ENCODE measurements around the gene P2RX6. TPM values are rescaled to one million over a fixed set of nuclear protein-coding genes. Genes with fewer than 3 reads are reported as not detected.
A peak's percentile ranks its signal among the peaks of the same experiment; 100 is the strongest.

P2RX6 gene
- total and polyA plus RNA-seq, 9 of the 15 experiments (the other 6 are each of a cell fraction or from before 2014, with no cell fraction given), result 0.01 to 3.9 (median 1.5) TPM; not detected in 1

GRCh38 chr22:21014726-21015465 is at the start of gene P2RX6 (continued):
- TF ChIP-seq ZMIZ1 (IDR thresholded peaks at IDR 0.05; ENCODE audit: low read depth in 2 of 2, low read length in 2 of 2) (peak in 1 of 2 experiments; percentile 83; a peak in 2 of 4 replicates), NONO (IDR thresholded peaks at IDR 0.05; ENCODE audit: low read depth in 2 of 2, low read length in 1 of 2) (no peak), NKRF (IDR thresholded peaks at IDR 0.05; ENCODE audit: borderline replicate concordance) (no peak), DACH1 (IDR thresholded peaks at IDR 0.05; ENCODE audit: partially characterized antibody) (no peak), CHD7 (IDR thresholded peaks at IDR 0.05; ENCODE audit: low read depth, low read length) (peak; percentile 13), ZKSCAN8 (CRISPR knock-in tag; IDR thresholded peaks at IDR 0.05) (no peak), HEY1 (CRISPR knock-in tag; IDR thresholded peaks at IDR 0.05; ENCODE audit: borderline replicate concordance) (0 out of 2 replicates have a peak, but pooled peaks have one; percentile 5), MYBL2 (IDR thresholded peaks at IDR 0.05; ENCODE audit: low read depth) (no peak), MYBL2 (CRISPR knock-in tag; IDR thresholded peaks at IDR 0.05; ENCODE audit: borderline replicate concordance) (no peak)

All from K562 (cell line).